Measurements from ENCODE around the gene BCL11A.

- TF ChIP-seq, protein P1, sequence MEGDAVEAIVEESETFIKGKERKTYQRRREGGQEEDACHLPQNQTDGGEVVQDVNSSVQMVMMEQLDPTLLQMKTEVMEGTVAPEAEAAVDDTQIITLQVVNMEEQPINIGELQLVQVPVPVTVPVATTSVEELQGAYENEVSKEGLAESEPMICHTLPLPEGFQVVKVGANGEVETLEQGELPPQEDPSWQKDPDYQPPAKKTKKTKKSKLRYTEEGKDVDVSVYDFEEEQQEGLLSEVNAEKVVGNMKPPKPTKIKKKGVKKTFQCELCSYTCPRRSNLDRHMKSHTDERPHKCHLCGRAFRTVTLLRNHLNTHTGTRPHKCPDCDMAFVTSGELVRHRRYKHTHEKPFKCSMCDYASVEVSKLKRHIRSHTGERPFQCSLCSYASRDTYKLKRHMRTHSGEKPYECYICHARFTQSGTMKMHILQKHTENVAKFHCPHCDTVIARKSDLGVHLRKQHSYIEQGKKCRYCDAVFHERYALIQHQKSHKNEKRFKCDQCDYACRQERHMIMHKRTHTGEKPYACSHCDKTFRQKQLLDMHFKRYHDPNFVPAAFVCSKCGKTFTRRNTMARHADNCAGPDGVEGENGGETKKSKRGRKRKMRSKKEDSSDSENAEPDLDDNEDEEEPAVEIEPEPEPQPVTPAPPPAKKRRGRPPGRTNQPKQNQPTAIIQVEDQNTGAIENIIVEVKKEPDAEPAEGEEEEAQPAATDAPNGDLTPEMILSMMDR (optimal IDR thresholded peaks at IDR 0.05 in 1 of 3, IDR thresholded peaks at IDR 0.05 in 1 of 3, conservative IDR thresholded peaks at IDR 0.05 in 1 of 3; ENCODE audit: extremely low read depth in 1 of 3, insufficient read depth in 2 of 3, low read length in 3 of 3), result peak; percentile 54 to 63 (median 61)
- no peak for TF ChIP-seq EZH2 (IDR thresholded peaks at IDR 0.05; ENCODE audit: low read length)
Observed at GRCh38 chr2:60560734-60561644, 7.5 kb upstream of the BCL11A start.

All from keratinocyte (primary cell).